HG03159 (cell line): ENCODE results near the gene ZBED3.
A peak's percentile ranks its signal among the peaks of the same experiment; 100 is the strongest.
"Not testable (repeated sequence)": the region's sequence is repeated elsewhere in the genome, so short reads cannot be mapped to it uniquely, and the experiment has no call there.

ENCODE experiments used
- ATAC-seq: cut with Tn5 transposase; IDR thresholded peaks from one replicate; pipeline ENCODE4 v1.9.1; 2021; ENCODE audit warnings: mild to moderate bottlenecking, moderate library complexity; ENCODE audit not compliant: unreplicated experiment

The ZBED3 gene, protein sequence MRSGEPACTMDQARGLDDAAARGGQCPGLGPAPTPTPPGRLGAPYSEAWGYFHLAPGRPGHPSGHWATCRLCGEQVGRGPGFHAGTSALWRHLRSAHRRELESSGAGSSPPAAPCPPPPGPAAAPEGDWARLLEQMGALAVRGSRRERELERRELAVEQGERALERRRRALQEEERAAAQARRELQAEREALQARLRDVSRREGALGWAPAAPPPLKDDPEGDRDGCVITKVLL

GRCh38 chr5:77086689-77087483 lies at the start of gene ZBED3:
ZBED3 (minus strand) TSS chr5:77087285; CDS start chr5:77077878, 9,407 bp downstream.
- peak; percentile 65 for ATAC-seq

DNA sequence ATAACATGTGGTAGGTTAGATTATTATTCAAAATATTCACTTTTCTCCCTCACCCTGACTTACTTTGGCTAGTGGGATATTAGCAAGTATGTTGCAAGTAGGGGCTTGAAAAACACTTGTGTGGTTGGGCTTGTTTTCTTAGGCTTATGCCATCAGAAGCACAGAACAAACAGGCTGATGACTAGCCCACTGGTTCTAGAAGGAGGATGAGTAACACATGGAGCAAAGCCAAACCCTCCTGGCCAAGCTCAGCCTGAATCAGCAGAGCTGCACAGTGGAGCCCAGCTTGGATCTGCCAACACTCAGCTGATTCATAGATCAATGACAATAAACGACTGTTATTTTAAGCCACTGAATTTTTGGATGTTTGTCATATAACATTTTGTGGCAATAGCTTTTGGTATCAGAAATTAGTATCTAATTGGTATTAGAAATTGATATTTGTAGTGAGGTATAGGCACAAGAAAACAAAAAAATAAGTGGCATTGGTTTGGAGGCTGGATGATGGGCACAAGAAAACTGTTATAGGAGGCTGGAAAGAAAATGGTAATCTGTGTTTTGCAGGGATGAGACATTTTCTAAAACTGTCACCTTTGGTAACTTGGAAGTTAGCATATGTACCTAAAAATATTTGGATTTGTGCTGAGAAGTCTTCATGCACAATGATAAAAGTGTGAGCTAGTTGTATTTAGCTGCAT lies 46.1 kb upstream of the ZBED3 start:
- no peak for ATAC-seq

- ATAC-seq, result no peak
Measured at GRCh38 chr5:77131361-77131760, 44.3 kb upstream of the ZBED3 start.

- ATAC-seq, result no peak
Measured at GRCh38 chr5:77129391-77129990, 42.4 kb upstream of the ZBED3 start.

- no peak for ATAC-seq
Measured at GRCh38 chr5:77128411-77129061, 41.5 kb upstream of the ZBED3 start.

DNA sequence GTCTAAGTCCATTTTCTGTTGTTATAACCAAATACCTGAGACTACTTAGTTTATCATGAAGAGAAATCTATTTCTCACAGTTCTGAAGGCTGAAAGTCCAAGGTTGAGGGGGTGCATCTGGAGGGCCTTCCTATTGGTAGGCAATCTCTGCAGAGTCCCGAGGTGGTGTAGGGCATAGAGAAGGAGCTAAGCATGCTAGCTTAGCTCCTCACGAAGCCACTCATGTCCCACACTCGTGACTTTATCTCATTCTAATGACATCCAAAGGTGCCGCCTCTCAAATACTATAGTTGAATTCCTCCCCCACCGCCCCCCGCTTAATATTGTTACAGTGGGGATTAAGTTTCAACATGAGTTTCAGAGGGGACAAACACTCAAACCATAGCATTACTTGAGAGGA lies 36.0 kb upstream of the ZBED3 start:
- ATAC-seq, result no peak

DNA sequence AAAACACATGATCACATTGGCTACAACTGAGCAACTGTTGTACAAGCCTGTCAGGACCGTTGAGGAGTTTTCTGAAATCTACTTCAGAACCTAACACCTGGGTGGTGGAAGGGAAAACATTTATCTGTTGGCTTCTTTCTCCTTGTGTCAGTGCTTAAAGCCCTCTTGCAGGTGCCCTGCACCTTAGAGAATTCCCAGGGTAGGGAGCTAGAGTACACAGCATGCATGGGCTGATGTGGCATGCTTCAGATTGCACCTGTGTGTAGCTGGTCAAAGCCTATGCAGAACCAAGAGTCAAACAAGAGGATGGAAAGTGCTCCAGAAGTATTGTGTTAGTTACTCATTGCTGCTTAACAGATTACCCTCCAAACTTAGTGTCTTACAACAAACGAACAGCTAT lies 33.6 kb upstream of the ZBED3 start:
- no peak for ATAC-seq

DNA sequence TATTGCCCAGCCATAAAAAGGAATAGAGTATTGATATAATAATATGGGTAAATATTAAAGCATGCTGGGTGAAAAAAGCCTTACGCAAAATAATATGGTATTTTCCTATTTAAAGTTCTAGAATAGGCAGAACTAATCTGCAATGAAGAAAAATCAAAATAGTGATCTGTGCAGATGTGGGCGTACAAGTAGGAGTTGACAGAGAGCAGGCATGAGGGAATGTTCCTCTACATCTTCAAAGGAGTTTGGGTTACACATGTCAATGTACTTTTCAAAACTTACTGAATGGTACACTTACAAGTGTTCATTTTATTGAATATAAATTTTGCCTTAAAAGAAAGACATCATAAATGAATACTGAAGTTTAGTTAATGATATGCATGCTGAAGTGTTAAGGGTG lies 33.0 kb upstream of the ZBED3 start:
- no peak for ATAC-seq

GRCh38 chr5:77117161-77117560 lies 30.1 kb upstream of the ZBED3 start:
- no peak for ATAC-seq

- ATAC-seq, result not testable (repeated sequence)
Measured at GRCh38 chr5:77107035-77107434, 19.9 kb upstream of the ZBED3 start.

GRCh38 chr5:77104813-77105212 lies 17.7 kb upstream of the ZBED3 start:
- no peak for ATAC-seq

GRCh38 chr5:77103457-77103856 lies 16.4 kb upstream of the ZBED3 start:
- ATAC-seq, result no peak

GRCh38 chr5:77102549-77102948 lies 15.5 kb upstream of the ZBED3 start:
- no peak for ATAC-seq

DNA sequence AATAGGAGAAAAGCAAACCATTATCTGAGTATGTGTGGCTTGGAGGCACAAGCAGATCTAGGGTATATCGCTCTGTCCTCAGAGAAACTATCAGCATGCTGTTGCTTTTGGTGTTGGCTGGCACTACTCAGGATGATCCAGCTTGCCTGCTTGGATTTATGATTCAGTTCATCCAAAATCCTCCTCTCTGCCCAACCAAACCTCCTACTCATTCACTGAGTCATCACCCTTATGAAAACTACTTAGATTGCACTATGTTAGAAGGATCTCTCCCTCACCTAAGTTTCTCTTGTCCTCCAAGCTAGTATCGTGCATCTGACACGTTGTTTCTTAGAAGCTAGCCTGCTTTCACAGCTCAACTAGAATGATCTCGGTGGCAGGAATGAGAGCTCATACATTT lies 14.2 kb upstream of the ZBED3 start:
- no peak for ATAC-seq

DNA sequence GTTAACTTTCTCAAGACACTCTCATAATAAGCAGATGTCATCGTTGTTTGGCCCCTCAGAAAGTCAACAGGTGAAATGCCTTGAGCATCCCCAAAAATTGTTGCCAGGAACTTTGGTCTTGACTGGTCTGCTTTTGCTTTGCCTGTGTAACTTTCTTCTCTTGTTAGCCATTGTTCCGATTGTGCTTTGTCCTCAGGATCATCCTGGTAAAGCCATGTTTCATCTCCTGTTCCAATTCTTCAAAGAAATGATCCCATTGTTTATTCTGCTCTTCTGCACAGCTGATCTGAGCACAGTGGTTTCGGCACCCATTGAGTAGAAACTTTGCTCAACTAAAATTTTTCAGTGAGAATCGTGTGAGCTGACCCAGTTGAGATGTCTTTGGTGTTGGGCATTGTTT lies 8.1 kb upstream of the ZBED3 start:
- ATAC-seq, result no peak

GRCh38 chr5:77087484-77088261 lies 588 bp upstream of the ZBED3 start:
- ATAC-seq, result peak; percentile 7

DNA sequence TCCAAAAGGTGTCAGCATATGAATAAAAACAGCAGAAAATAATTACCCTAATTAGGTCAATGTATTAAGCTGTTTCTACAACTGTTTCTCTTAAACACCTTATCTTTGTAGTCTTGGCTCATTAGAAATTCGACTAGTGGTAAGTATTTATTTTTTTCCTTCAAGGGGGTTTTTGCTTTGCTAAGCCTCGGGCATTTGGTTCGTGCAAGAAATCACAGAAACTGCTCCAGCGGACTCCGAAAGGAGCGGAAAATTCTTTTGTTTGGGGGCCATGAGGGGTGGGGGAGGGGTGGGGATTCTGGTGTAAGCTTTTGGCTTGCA lies 757 bp downstream of the ZBED3 start:
- ATAC-seq, result no peak

- no peak for ATAC-seq
Measured at GRCh38 chr5:77083088-77083487, 4.0 kb downstream of the ZBED3 start.

- ATAC-seq, result no peak
Measured at GRCh38 chr5:77082280-77082679, 4.8 kb downstream of the ZBED3 start.

GRCh38 chr5:77080905-77081304 lies 6.2 kb downstream of the ZBED3 start:
- no peak for ATAC-seq
